Ovary (tissue), 9 donors: ENCODE measurements around the gene RHOB. TPM values are rescaled to one million over a fixed set of nuclear protein-coding genes. Genes with fewer than 3 reads are reported as not detected.

Experiments used
- DNase-seq, 5 donors: peaks; one replicate each; pipeline ENCODE4 v3.0.0-alpha.2; 2019 to 2020
- H3K27ac ChIP-seq, 2 donors: fragments of 200-600 bp; one replicate each; pipeline versions ENCODE4 v1.5.1 to v1.8.0; 2019 to 2022
- H3K27me3 ChIP-seq: fragments of 200-600 bp; one replicate; pipeline ENCODE4 v1.8.0; 2022
- H3K36me3 ChIP-seq: fragments of 200-600 bp; sonication (generic); one replicate; pipeline ENCODE4 v1.5.1; 2019
- H3K4me1 ChIP-seq: one replicate; pipeline ENCODE4 v1.8.1; 2013; ENCODE audit warnings: mild to moderate bottlenecking, moderate library complexity; ENCODE audit not compliant: insufficient read depth
- H3K4me3 ChIP-seq: fragments of 200-600 bp; sonication (generic); one replicate; pipeline ENCODE4 v1.5.1; 2017
- H3K9me3 ChIP-seq, 2 donors: fragments of 200-600 bp in 1 of 2; sonication (generic) in 1 of 2; one replicate each; pipeline versions ENCODE4 v1.5.1 to v1.8.1; 2013 to 2019; ENCODE audit warnings: mild to moderate bottlenecking in 1 of 2, moderate library complexity in 1 of 2
- EP300 ChIP-seq: sonication (generic); formaldehyde crosslinking; IDR thresholded peaks from one replicate; pipeline ENCODE4 v1.6.1; 2017; ENCODE audit warnings: antibody characterized with exemption
- POLR2A ChIP-seq: fragments of 450-650 bp; IDR thresholded peaks from one replicate; pipeline ENCODE4 v1.6.1; 2017; ENCODE audit warnings: antibody characterized with exemption, mild to moderate bottlenecking, moderate library complexity
- WGBS, 3 donors: extraction: QIAGEN DNeasy Blood & Tissue Kit in 1 of 3; methylation state at CpG; one replicate each; pipeline versions ENCODE4 v1.1.5 to v1.1.7; 2013 to 2017; 5-methylcytosine and 5-hydroxymethylcytosine counted together
- intact Hi-C, 4 donors: fragments of 100-400 bp; cut with DNase I; formaldehyde crosslinking; loops; one replicate each; pipeline versions ENCODE4 v1.11.0 to v1.15.1; 2022 to 2023
- polyA plus RNA-seq, 2 donors: library from polyadenylated mRNA; stranded (reverse); fragments of 200-250 nt in 1 of 2; fragments of 350-450 nt in 1 of 2; fragmentation: Illumina TruSeq in 1 of 2; extraction: RNeasy Lipid Tissue Mini Kit (QIAGEN cat#74804) in 1 of 2; gene quantifications; one replicate each; pipeline ENCODE4 v1.2.3, GENCODE V29; 2013 to 2014
- total RNA-seq, 7 donors: library from RNA; depleted of rRNA in 2 of 7; stranded (reverse); fragments of >200 nt in 2 of 7; fragmentation: NEBNext Ultra II Directional in 3 of 7; extraction: Animal tissue kit (Norgen Biotek cat#: 25700) in 3 of 7; gene quantifications; one replicate each; pipeline versions ENCODE4 v1.1.0 to v1.2.4, GENCODE V29; 2016 to 2023
- TF ChIP-seq, protein P1 (sequence below), 3 donors: fragments of 450-650 bp in 2 of 3; fragments of 200-600 bp in 1 of 3; IDR thresholded peaks; one replicate each; pipeline versions ENCODE4 v1.5.1 to v1.8.0; 2016 to 2022; ENCODE audit warnings: antibody characterized with exemption in 3 of 3, mild to moderate bottlenecking in 1 of 3
- donor health status: DM: no; HTN: no; CAD: no; lungs with moderate emphysema.
- donor health status: DM: no; HTN: no; CAD: no.
- donor health status: Bipolar disorder and iron deficiency.
- donor health status: DM: yes; HTN: yes; CAD: no.
- donor health status: DM: no; HTN: no; CAD: no.
- donor health status: DM: yes; HTN: yes; CAD: no.

RHOB gene
- total and polyA plus RNA-seq, 9 donors, result 200 to 1,363 (median 432) TPM

DNA sequence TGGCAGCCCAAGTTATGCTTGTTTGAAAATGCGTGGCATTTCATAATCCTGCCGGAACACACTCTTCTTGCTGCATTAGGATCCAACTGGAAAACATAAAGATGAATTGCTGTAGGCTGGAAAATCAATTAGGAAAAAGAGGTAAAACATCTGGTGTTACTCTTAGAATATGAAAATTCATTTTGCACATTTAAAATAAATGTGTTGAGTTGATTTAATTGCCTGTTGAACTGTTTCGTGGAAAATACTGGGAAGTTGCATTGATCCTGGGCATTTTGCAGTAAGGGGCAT is 4.1 kb downstream of the RHOB start:
- no peaks in the 10 kb centered on the region for H3K27me3 ChIP-seq
- H3K4me1 ChIP-seq, result peaks cover 6% of the 10 kb centered on the region
- DNase-seq, result no peak
- TF ChIP-seq, protein P1, sequence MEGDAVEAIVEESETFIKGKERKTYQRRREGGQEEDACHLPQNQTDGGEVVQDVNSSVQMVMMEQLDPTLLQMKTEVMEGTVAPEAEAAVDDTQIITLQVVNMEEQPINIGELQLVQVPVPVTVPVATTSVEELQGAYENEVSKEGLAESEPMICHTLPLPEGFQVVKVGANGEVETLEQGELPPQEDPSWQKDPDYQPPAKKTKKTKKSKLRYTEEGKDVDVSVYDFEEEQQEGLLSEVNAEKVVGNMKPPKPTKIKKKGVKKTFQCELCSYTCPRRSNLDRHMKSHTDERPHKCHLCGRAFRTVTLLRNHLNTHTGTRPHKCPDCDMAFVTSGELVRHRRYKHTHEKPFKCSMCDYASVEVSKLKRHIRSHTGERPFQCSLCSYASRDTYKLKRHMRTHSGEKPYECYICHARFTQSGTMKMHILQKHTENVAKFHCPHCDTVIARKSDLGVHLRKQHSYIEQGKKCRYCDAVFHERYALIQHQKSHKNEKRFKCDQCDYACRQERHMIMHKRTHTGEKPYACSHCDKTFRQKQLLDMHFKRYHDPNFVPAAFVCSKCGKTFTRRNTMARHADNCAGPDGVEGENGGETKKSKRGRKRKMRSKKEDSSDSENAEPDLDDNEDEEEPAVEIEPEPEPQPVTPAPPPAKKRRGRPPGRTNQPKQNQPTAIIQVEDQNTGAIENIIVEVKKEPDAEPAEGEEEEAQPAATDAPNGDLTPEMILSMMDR (IDR thresholded peaks at IDR 0.05), result no peak
- TF ChIP-seq EP300 (peak; percentile 63), POLR2A (no peak)
- no peaks in the 10 kb centered on the region for H3K36me3 ChIP-seq
- no peaks in the 10 kb centered on the region for H3K9me3 ChIP-seq
- peak overlapping the region; percentile 76 for H3K4me3 ChIP-seq
- intact Hi-C loops, result loop anchor here in 3 of 4 donors (2.0 to 10.0 kb wide), 3 partner anchors 41 to 186 kb away; no protein-coding TSS in a partner anchor
- H3K27ac ChIP-seq, result peak overlapping the region in 1 of 2 donors; percentile 99
- WGBS, 3 donors, result 10 to 22% (median 14%) methylated on average over 3 of the region's 3 CpGs

- Histone ChIP-seq H3K4me1 (peaks cover 6% of the 10 kb centered on the region), H3K27me3 (no peaks in the 10 kb centered on the region), H3K36me3 (no peaks in the 10 kb centered on the region), H3K4me3 (no peak overlapping the region), H3K27ac (peak overlapping the region in 1 of 2 donors; percentile 99), H3K9me3 (no peaks in the 10 kb centered on the region)
- intact Hi-C loops, result loop anchor here in 3 of 4 donors (2.0 to 10.0 kb wide), 3 partner anchors 41 to 185 kb away; no protein-coding TSS in a partner anchor
- 18 to 35% (median 33%) methylated on average over 4 of the region's 4 CpGs for WGBS, 3 donors
- TF ChIP-seq EP300 (no peak), POLR2A (no peak)
- TF ChIP-seq, protein P1 (IDR thresholded peaks at IDR 0.05), result no peak
- DNase-seq, result peak in 1 of 5 donors; percentile 24
Measured at GRCh38 chr2:20451341-20451740, 4.5 kb downstream of the RHOB start.

- Histone ChIP-seq H3K9me3 (no peaks in the 10 kb centered on the region), H3K4me3 (no peak overlapping the region), H3K36me3 (no peaks in the 10 kb centered on the region), H3K27me3 (no peaks in the 10 kb centered on the region), H3K27ac (peak overlapping the region in 1 of 2 donors; percentile 99), H3K4me1 (peaks cover 6% of the 10 kb centered on the region)
- intact Hi-C loops, result loop anchor here in 3 of 4 donors (2.0 to 10.0 kb wide), 3 partner anchors 40 to 185 kb away; no protein-coding TSS in a partner anchor
- peak in 1 of 5 donors; percentile 16 for DNase-seq
- 93 to 96% (median 94%) methylated on average over 7 of the region's 7 CpGs for WGBS, 3 donors
- TF ChIP-seq, protein P1 (IDR thresholded peaks at IDR 0.05), result no peak
- no peak for TF ChIP-seq EP300
- no peak for TF ChIP-seq POLR2A
Measured at GRCh38 chr2:20451761-20452499, 5.1 kb downstream of the RHOB start.

- intact Hi-C loops, result loop anchor here in 2 of 4 donors (5.0 to 10.0 kb wide), 2 partner anchors 40 to 142 kb away; no protein-coding TSS in a partner anchor
- 50 to 60% (median 59%) methylated on average over 4 of the region's 4 CpGs for WGBS, 3 donors
- H3K4me3 ChIP-seq, result no peak overlapping the region
- DNase-seq, result peak in 2 of 5 donors; percentile 46 to 50
- no peaks in the 10 kb centered on the region for H3K36me3 ChIP-seq
- TF ChIP-seq POLR2A (no peak), EP300 (no peak)
- TF ChIP-seq, protein P1 (IDR thresholded peaks at IDR 0.05), result no peak
- H3K4me1 ChIP-seq, result peaks cover 6% of the 10 kb centered on the region
- H3K27me3 ChIP-seq, result no peaks in the 10 kb centered on the region
- H3K9me3 ChIP-seq, result no peaks in the 10 kb centered on the region
- H3K27ac ChIP-seq, result no peak overlapping the region
Measured at GRCh38 chr2:20452551-20452950, 5.7 kb downstream of the RHOB start.
